ENCODE results near the gene FAM167B.

Gene FAM167B

GRCh38 chr1:32246888-32247273 lies at the start of gene FAM167B:
FAM167B (plus strand) TSS chr1:32247222; CDS start chr1:32247422, 200 bp downstream.
- DNase-seq (ENCODE audit: low spot score): peak; percentile 83

- no peak for DNase-seq (ENCODE audit: low spot score)
These were observed 49.2 kb upstream of the FAM167B start for GRCh38 chr1:32197837-32198236.

- DNase-seq (ENCODE audit: low spot score): no peak
These were observed 48.6 kb upstream of the FAM167B start for GRCh38 chr1:32198237-32199042.

GRCh38 chr1:32199043-32199716 lies 47.8 kb upstream of the FAM167B start:
- DNase-seq (ENCODE audit: low spot score): no peak

GRCh38 chr1:32199717-32200072 lies 47.3 kb upstream of the FAM167B start:
- DNase-seq (ENCODE audit: low spot score): no peak

- DNase-seq (ENCODE audit: low spot score): peak; percentile 82
These were observed 46.6 kb upstream of the FAM167B start, which contains the start of gene CCDC28B for GRCh38 chr1:32200226-32201010. CCDC28B (plus strand) TSS chr1:32200595; CDS start chr1:32201936, 1,341 bp downstream.

- DNase-seq (ENCODE audit: low spot score): peak; percentile 78
These were observed 45.8 kb upstream of the FAM167B start for GRCh38 chr1:32201011-32201855.

- DNase-seq (ENCODE audit: low spot score): no peak
These were observed 42.1 kb upstream of the FAM167B start for GRCh38 chr1:32204943-32205361.

- peak; percentile 95 for DNase-seq (ENCODE audit: low spot score)
These were observed 41.3 kb upstream of the FAM167B start, which contains the start of gene IQCC for GRCh38 chr1:32205401-32206370. IQCC (plus strand) TSS chr1:32205671; CDS start chr1:32205682, 11 bp downstream.

GRCh38 chr1:32208469-32208868 lies 38.6 kb upstream of the FAM167B start:
- no peak for DNase-seq (ENCODE audit: low spot score)

GRCh38 chr1:32208891-32209328 lies 38.1 kb upstream of the FAM167B start, which contains the start of gene DCDC2B:
DCDC2B (plus strand) TSS chr1:32209089; CDS start chr1:32209094, 5 bp downstream.
- DNase-seq (ENCODE audit: low spot score): no peak

- DNase-seq (ENCODE audit: low spot score): peak; percentile 84
These were observed 31.2 kb upstream of the FAM167B start for GRCh38 chr1:32215629-32216480.

GRCh38 chr1:32216566-32216965 lies 30.5 kb upstream of the FAM167B start:
- no peak for DNase-seq (ENCODE audit: low spot score)

GRCh38 chr1:32219022-32219421 lies 28.0 kb upstream of the FAM167B start:
- no peak for DNase-seq (ENCODE audit: low spot score)

GRCh38 chr1:32220746-32221580 lies 26.1 kb upstream of the FAM167B start:
- DNase-seq (ENCODE audit: low spot score): no peak

GRCh38 chr1:32221581-32221979 lies 25.4 kb upstream of the FAM167B start:
- DNase-seq (ENCODE audit: low spot score): no peak

GRCh38 chr1:32221980-32222755 lies 24.9 kb upstream of the FAM167B start, which contains the start of the genes EIF3I and TMEM234:
EIF3I (plus strand) TSS chr1:32222407; CDS start chr1:32222442, 35 bp downstream.
TMEM234 (minus strand) TSS chr1:32222353; CDS start chr1:32222322, 31 bp downstream.
- DNase-seq (ENCODE audit: low spot score): peak; percentile 94
